HG03025 (cell line): ENCODE results near the gene DENND5A.
"Not testable (repeated sequence)": the region's sequence is repeated elsewhere in the genome, so short reads cannot be mapped to it uniquely, and the experiment has no call there.

Source experiments
- ATAC-seq: cut with Tn5 transposase; IDR thresholded peaks from one replicate; pipeline ENCODE4 v1.9.1; 2021; ENCODE audit warnings: mild to moderate bottlenecking, moderate library complexity; ENCODE audit not compliant: unreplicated experiment, low FRiP score

The DENND5A gene

DNA sequence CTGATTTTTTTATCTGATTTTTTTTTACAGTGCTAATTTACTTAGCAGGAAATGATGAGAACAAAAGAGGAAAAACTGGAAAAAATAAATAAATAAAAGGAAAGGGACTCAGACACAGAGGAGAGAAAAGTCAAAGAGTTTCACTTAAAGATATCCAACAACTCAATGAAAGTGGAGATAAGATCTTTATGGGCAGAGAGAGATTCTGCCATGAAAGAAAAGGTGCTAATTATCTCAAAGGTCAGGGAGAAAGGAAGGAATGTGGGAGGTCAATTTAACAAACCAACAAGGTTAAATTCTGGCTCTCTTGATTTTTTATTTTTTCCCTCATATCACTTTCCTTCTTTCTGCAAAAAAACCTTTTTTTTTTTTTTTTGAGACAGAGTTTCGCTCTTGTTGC lies 86.0 kb downstream of the DENND5A start:
- ATAC-seq: no peak

DNA sequence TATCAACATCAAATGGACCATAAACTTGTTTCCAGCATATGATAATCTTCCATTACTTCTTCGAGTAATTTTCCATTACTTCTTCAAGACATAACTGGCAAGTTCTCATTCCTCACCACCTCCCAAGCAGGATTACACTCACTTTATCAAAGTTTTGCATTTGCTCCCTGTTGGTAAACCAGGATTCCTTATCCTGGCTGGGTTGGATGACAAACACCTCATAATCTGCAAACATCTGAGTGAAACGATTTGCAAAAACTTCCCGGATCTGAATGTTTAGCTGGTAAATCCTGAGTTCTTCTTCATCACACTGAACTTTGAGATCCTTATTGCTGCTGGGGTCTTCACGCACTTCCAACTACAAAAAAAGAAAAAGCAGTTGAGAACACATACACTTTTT lies 86.4 kb downstream of the DENND5A start:
- ATAC-seq: no peak

DNA sequence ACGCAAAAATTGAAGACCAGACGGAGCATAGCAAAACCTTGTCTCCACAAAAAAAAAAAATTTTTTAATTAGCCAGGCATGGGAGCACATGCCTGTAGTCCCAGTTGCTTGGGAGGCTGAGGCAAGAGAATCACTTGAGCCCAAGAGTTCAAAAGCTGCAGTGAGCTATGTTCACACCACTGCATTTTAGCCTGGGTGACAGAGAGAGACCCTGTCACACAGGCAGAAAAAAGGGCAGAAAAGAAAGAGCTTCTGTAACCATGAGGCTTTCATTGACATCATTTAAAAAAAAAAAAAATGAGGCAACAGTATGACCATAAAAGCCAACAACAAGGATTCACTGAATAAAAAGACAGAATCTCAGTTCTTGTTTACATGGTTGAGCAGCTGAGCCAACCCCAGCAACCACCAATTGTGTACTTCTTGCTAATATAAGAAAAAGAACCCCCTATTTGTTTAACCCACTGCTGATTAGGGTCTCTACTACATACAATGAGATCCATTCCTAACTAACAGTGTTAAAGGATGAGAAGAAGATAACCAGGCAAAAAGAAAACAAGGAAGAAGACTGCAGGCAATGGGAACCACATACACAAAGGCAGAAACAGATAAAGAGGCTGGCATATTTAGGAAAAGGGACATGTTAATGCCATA lies 87.6 kb downstream of the DENND5A start:
- ATAC-seq: no peak

DNA sequence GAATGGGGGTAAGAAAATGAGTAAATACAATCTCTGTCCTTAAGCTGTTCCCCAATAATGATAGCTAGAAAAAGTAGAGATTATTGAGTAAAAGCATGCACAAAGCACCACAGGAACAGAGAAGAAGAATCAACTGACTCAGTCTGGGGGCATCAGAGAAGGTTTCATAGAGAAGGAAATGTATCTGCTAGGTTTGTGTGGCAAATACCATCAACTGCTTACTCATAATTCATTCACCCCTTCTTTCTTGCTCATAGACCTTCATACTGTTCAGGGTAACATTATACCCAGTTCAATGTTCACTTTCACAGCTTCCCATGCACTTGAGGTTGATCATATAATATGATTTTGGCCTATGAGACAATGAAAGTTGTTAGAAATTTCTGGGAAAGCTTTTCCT lies 88.6 kb downstream of the DENND5A start:
- ATAC-seq: no peak

DNA sequence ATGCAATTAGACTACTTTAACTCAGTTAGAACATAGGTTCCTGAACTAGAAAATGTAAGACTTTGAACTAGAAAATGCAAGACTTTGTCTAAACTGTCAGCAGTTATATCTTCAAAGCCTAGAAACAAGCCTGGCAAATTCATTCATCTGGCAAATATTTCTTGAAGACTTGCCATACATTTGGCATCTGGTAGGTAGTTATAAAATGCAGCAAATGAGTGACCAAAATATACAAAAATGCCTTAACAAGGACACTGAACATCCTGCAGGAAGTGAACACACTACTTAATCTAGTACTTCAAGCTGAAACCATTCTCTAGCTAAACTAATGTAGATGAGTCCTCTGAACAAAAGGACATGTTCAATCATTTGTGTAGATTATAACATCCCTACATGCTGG lies 89.0 kb downstream of the DENND5A start:
- no peak for ATAC-seq

DNA sequence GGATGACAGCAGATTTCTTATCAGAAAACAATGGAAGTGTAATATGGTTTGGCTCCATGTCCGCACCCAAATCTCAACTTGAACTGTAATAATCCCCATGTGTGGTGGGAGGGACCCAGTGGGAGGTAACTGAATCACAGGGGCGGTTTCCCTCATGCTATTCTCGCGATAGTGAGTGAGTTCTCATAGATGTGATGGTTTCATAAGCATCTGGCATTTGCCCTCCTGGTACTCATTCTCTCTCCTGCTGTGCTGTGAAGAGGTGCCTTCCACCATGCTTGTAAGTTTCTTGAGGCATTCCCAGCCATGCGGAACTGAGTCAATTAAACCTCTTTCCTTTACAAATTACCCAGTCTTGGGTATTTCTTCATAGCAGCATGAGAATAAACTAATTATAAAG lies 92.8 kb downstream of the DENND5A start:
- no peak for ATAC-seq

DNA sequence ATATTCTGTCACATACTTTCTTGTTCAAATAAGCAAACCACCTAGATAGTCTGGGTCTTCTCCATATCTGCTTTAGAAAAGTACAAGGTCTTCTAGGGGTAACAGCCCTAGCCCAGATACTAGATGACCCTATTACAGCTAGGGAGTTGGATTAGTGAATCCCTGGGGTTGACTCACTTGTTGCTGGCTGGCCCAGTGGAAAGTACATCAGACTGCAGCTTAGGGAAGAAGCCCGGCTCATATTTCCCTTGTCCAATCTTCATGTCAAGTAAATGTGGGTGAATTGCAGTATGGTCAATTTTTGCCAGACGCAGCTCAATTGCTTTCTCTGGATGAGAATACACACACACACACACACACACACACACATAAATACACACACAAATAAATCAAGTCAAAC lies 94.7 kb downstream of the DENND5A start:
- ATAC-seq: no peak

DNA sequence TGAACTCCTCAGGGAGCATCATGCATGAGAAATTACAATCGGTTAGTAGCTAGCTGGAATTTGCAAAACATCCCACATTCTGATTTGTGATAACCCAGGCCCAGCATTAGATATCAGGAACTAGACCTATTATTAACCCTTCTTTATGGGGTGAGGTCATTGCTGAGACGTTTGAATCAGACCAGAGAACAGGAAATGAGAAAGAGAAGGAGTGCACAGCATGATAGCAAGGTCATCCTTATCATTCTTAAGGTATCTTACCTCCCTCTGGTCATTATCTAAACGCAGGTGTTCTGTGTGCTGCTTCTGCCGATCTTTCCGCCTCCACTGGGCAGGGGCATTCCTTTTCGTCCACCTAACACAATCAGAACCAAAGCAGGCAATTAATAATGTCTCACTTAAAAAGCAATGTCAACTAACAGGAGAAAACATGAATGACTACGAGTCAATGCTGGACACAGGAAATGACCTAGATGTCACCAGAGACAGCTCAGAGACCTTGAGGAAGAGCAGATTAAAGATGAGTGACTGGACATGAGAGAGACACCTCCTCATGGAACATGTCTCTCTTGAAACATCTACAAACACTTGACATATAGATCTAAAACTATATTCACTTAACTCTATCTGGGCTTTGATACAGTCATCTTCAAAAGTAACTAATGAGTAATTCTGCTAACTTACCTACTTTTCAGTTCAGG lies 95.4 kb downstream of the DENND5A start:
- no peak for ATAC-seq

DNA sequence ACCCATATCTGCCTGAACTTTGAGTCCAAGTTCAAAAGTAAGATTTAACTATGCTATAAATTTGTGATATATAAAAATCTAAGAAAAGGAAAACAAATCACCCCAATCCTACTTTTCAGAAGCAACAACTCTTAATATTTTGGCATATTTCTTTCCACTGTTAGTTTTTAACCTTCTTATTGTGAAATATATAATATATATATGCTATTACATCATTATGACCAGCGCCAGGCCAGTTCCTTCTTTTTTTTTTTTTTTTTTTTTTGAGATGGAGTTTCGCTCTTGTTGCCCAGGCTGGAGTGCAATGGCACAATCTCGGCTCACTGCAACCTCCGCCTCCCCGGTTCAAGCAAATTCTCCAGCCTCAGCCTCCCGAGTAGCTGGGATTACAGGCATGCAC lies 103.2 kb downstream of the DENND5A start:
- ATAC-seq: not testable (repeated sequence)

DNA sequence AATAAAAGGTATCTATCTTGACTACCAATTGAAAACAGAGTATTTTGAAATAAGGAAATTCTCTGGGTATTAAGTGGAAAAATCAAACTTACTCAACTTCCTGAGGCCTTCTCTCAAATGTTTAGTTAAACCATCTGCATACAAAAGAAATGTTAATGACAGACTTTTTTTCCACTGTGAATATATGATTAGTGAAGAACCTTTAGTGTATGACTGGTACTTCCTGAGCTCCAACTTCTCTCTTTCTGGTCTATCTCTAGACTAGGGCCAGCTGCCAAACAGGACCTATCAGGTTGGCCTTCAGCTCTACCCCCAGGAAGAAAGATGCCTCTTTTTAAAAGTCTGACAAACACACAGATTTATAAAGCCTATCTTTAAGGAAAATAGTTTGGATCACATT lies 105.0 kb downstream of the DENND5A start:
- no peak for ATAC-seq

DNA sequence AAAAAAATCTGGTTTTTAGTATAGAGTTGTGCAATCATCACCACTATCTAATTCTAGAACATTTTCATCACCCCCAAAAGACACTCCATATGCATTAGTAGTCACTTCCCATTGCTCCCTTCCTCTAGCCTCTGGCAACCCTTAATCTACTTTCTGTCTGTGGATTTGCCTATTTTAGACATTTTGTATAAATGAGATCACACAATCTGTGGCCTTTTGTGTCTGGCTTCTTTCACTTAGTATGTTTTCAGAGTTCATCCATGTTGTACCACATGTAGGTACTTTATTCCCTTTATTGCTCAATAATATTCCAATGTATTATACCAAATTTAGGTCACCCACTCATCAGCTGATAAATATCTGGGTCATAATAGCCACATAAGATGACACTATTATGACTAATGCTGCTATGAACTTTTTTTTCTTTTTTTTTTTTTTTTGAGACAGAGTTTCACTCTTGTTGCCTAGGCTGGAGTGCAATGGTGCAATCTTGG lies 106.2 kb downstream of the DENND5A start:
- ATAC-seq: no peak

DNA sequence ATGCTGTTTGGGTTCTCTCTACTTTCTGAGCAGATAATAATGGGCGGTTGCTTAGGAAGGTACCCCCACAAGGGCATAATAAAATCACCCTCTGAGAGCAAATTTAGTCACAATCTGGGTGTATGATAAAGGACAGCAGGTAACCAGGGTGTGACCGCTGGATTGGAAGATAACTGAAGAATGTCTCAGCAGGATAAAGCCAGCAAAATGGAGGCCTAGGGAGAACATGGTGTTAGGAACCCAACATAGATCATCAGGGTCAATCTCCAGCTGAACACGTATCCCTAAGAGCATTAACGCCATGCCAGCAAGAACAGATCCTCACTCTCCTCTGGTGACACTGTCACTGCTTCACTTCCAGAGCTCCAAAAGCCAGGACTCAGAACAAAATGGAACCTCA lies 109.2 kb downstream of the DENND5A start:
- no peak for ATAC-seq

DNA sequence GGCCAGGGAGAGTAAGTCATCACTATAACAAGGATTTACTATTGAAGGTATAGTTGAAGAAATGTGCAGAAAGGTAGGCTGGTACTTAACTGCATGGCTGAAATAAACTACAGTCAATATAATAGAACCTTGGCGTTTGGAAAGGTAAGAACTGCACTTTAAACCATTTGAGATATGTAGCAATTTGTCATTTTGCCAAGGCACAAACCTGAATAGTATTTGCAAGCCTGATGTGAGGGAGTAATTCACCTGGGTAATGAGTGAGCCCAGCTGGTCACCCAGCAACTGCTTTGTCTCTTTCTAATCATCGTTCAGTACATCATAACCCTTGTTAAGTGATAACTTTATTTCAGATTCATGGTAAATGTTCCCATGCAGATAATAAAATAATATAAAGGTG lies 111.5 kb downstream of the DENND5A start:
- ATAC-seq: no peak

DNA sequence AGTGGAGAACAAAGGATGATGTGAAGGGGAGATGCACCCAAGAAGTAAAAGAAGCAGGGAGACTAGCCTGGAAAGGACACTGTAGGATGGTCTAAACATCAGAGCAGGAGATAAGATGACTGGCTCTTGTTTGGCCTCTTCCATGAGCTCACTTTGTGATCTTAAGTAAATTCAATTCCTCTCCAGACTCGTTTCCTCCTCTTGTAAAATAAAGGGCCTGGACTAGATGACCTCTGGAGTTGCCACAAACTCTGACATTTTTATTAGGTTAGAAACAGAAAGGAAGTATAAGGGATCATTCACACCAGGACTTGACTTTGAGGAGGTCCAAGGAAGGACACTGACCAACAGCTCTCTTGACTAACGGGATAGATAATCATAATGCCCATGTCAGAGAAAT lies 113.5 kb downstream of the DENND5A start:
- ATAC-seq: no peak

DNA sequence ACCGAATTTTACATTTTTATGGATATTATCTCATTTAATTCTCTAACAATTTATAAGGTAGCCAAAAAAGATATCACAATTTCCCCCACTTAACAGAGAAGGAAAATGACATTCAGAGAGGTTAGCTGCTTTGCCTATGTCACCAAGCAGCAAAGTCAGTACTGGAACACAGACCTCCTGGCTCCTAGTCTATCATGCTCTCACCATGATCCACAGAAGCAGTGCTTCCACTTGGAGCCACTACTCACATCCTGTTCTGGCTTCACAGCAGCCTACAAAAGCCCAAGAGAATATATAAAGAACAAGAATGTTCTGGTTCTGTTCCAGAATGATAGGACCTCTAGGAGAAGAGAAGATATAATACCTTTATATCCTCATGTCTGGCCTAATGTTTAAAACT lies 114.2 kb downstream of the DENND5A start:
- ATAC-seq: no peak

DNA sequence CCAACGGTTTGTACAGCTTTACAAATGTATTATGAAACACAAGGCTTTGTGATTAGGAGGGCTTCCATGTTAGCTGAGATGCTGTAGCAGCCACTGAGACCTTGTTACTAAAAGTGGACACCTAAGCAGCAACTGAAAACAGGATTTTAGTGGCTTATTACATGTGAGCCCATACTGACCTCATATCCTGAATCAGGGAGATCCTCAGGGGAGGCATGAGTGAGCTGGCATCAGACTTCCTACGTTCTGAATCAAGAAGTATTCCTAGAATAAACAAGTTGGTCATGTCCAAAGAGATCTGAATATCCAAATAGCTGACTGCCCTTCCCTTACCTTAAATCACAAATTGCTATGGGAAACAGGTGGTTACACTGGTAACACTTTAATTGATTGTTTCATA lies 114.6 kb downstream of the DENND5A start:
- ATAC-seq: no peak

DNA sequence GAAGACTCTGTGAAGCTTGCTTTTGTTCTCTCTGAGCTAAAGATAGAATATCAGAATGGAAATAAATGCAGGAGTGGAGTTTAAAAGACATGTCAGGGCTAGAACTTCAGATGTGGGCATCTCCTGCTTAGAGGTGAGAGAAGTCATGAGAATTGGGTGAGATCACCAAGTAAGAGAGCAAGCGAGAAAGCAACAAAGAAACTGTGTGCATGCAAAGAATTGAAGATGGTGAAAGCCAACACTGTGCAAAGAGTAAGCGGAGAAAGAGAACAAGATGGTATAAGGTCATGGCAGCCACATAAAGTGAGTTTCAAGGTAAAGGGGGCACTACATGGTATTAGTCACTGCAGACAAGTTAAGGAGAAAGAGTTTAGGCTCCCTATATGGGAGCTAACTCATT lies 116.4 kb downstream of the DENND5A start:
- no peak for ATAC-seq

DNA sequence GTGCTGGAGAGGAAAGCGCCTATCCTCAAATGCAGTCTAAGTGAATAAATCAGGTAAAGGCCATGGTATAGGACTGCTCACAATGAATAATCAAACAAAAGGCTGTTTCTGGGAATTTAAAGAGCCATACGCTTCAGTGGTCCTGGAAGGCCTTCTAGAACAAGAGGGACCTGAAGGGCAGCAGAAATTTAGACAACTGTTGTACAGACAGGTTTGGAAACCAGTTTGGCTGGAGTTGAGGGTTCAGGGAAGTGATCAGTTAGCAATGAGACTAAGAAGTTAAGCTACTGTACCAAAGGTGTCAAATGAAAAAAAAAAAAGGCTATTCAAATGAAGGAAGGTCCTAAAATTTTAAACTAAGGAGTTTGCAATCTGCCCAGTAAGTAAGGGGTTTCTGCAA lies 117.1 kb downstream of the DENND5A start:
- ATAC-seq: no peak

DNA sequence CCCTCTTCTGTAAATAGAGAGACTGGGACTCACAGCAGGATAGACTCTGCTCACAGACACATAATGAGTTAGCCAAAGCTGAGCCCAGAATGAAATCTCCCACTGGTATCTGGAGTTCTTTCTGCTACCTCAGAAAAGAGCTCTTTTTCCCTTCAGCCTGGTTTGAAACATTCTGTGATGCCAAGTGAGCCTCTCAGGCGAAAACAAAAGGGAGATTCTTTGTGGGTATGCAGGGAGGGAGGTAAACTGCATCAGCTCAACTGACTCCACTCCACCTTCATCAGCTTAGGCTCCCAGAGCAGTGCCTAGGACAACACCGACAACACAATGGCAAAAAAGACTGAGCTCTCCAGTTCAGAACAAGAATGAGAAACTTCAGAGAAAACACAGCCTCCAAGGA lies 118.7 kb downstream of the DENND5A start:
- no peak for ATAC-seq

DNA sequence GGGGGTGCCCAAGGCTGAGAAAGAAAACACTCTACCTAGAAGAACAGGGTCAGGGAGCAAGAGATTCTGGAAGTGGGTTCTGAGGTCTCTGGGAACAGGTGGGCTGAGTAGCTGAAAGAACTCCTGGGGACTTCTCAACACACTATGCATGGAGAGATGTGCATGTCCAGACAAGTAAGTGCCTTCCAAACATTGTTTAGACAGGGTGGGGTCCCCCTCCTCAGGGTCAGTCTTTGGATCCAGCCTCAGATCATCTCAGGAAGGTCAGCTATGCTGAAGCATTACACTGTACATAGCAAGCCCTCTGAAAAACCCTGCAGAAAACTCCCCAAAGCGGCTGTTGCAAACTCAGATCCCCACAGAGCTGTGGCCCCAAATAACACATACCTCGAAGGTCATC lies 119.9 kb downstream of the DENND5A start:
- ATAC-seq: no peak

DNA sequence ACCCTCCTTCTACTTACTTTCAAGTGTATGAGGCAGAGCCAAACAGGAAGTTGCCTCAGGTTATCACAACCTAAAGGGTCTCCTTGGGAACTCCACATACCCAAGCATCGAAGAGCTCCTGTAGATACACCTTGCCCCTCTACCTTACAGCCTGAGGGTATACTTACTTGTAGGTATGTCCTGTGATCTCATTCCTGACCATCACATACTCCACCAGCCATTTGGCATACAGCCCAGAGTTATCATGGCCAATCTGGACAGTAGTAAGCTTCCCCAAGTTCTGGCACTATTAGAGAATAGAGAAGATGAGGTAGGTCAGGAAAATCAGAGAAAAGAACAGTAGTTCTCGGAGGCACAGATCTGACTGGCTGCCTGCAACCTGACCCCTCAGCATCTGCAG lies 120.3 kb downstream of the DENND5A start:
- ATAC-seq: no peak

DNA sequence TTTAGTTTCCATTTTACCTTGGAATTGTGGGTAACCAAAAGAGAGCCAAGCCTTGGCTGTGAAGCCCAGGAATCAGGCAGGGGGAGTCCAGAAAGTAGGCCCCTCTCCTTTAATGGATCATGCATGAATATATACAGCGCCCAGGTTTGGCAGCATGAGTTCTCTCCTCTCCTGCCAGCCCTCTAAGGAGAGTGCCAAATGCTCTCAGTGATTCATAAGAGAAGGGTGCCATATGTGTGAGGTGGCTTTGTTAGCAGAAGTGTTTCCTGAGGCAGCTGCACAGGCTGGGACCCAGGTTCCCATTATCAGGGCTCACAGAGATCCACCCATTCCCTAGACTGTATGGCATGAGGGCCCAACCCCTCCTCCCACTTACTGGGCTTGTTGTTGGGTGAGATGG lies 121.4 kb downstream of the DENND5A start:
- no peak for ATAC-seq
